ENCODE measurements around the gene ECHS1.
"Not testable (repeated sequence)": the region's sequence is repeated elsewhere in the genome, so short reads cannot be mapped to it uniquely, and the experiment has no call there.

ECHS1 gene

GRCh38 chr10:133373174-133374090 is at the start of gene ECHS1:
TSS of gene ECHS1 (minus strand) at chr10:133373354. CDS start at chr10:133373333, 21 bp downstream.
- DNase-seq: peak; percentile 89 to 91

GRCh38 chr10:133422223-133422806 is 49.2 kb upstream of the ECHS1 start:
- no peak for DNase-seq

DNA sequence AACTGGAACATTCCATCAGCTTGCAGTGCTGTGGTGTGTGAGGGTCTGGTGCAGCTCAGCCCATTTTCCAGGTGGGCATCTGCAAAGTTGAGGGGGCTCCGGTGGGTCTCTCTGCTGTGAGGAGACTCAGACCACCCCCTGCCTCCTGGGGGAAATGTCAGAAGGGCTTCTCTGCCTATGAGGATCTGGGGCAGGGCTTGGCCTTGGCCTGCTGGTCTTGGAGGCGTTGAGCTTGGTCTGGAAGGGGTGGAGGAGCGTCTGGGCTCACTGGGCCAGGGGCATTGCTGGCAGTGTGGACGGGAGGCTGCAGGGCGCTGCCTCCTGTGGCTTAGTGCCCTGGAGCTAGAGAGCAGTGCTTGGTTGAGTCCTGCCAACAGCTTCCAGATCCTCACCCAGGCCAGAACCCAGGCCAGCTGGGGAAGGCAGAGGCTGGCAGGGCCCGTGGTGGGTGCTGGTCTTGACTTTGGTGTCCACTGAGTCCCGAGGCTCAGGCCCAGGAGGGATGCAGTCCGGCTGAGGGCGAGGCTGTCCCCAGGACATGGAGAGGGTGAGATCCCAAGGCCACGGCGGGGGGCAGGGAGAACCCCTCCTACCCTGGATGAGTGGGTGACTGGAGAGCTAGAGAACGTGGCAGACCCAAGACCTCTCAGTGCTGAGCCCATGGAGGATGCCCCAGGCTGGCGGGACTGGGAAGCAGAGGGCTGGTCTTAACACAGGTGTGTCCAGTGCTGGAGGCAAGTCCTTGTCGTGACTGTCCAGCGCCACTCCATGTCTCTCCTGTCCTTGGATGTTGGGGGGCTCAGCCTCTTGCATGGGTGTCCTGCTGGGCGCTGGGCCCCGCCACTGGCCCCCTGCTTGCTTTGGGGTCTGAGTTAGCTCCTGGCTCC is 48.4 kb upstream of the ECHS1 start:
- no peak for DNase-seq

GRCh38 chr10:133420579-133420978 is 47.4 kb upstream of the ECHS1 start:
- no peak for DNase-seq

DNA sequence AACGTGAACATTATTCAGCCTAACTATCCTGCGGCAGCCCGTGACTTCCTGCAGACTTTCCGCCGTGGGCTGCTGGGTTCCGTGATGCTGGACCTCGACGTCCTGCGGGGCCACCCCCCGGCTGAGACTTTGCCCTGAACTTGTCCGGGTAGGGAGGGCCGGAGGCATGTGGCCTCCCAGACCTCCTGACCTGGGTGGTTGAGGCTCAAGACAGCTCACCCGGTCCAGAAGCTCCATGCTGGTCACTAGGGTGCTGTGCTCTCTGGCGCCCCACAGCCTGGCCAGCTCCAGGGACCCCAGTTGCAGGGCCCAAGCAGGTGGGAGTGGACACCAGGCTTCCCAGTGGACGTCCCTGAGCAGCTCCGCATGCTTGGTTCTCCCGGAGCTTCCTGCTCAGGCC is 46.9 kb upstream of the ECHS1 start:
- DNase-seq: no peak

DNA sequence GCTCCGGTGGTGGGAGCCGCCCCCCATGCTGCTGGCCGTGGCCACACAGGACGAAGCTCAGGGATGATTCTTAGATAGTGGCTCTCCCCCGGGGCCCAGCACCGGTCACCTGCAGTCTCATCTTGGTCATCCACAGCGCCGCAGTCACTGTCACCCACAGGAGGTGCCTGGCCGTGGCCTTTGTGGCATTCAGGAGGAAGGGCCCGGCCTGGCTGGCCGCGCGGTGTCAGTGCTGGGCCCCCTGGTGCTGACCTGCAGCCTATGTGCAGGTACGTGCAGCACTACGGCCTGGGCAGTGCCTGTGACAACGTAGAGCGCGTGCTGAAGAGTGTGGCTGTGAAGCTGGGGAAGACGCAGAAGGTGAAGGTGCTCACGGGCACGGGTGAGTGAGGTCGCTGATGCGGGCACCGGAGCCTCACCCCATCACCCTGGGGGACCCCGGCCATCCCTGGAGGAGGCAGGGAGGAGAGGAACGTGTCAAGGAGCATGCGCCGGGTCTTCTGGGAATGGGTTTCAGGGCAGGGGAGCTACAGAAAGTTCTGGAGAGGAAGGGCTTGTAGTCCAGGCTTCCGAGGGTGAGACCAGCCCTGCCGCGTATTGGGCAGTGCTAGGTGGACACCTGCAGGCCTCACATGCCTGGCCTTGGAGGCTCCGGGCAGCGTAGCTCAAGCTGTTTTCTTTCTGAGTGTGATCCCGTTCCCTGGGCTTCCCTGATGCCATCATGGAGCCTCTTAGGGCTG is 46.2 kb upstream of the ECHS1 start:
- no peak for DNase-seq

- no peak for DNase-seq
Observed at GRCh38 chr10:133418289-133418993, 45.3 kb upstream of the ECHS1 start.

GRCh38 chr10:133415752-133416151 is 42.6 kb upstream of the ECHS1 start:
- no peak for DNase-seq

- not testable (repeated sequence) for DNase-seq
Observed at GRCh38 chr10:133414401-133414800, 41.2 kb upstream of the ECHS1 start.

DNA sequence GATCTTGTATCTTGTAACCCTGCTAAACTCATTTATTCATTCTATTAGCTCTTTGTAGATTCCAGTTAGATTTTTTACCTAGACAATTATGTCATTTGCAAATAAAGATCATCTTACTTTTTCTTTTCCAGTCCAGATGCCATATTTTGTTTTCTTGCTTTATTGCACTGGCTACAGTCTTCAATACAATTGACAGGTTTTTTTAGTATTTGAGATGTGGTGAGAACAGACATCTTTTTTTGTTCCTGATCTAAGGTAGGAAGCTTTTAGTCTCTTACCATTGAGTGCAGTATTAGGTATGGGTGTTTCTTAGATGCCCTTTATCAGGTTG is 39.2 kb upstream of the ECHS1 start:
- no peak for DNase-seq

- DNase-seq: no peak
Observed at GRCh38 chr10:133411523-133412380, 38.6 kb upstream of the ECHS1 start.

DNA sequence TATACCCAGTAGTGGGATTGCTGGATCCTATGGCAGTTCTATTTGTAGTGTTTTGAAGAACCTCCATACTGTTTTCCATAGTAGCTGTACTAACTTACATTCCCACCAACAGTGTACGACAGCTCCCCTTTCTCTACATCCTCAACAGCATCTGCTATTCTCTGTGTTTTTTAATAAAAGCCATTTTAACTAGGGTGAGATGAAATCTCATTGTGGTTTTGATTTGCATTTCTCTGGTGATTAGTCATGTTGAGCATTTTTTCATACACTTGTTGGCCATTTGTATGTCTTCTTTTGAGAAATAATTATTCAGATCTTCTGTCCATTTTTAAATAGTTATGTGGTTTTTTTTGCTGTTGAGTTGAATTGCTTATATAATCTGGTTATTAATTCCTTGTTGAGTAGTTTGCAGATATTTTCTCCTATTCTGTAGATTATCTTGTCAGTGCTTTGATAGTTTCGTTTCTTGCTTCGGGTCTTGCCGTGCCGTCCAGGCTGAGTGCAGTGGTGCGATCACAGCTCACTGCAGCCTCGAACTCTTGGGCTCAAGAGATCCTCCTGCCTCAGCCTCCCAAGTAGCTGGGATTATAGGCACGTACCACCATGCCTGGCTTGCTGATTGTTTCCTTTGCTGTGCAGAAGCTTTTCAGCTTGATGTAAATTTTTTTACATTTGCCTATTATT is 32.8 kb upstream of the ECHS1 start:
- no peak for DNase-seq

DNA sequence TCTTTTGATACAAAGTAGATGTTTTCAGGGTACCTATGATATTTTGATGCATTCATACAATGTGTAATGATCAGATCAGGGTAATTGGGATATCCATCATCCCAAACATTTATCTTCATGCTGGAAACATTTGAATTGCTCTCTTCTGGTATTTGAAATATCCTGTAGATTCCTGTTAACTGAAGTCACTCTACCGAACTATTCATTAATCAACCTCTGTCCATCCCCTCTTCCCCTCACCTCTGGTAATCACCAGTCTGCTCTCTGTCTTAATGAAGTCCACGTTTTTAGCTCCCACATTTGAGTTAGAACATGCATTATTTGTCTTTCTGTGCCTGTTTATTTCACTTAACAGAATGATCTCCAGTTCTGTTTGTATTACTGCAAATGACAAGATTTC is 32.1 kb upstream of the ECHS1 start:
- no peak for DNase-seq

- no peak for DNase-seq
Observed at GRCh38 chr10:133403784-133404183, 30.6 kb upstream of the ECHS1 start.

GRCh38 chr10:133403359-133403758 is 30.2 kb upstream of the ECHS1 start:
- DNase-seq: no peak

DNA sequence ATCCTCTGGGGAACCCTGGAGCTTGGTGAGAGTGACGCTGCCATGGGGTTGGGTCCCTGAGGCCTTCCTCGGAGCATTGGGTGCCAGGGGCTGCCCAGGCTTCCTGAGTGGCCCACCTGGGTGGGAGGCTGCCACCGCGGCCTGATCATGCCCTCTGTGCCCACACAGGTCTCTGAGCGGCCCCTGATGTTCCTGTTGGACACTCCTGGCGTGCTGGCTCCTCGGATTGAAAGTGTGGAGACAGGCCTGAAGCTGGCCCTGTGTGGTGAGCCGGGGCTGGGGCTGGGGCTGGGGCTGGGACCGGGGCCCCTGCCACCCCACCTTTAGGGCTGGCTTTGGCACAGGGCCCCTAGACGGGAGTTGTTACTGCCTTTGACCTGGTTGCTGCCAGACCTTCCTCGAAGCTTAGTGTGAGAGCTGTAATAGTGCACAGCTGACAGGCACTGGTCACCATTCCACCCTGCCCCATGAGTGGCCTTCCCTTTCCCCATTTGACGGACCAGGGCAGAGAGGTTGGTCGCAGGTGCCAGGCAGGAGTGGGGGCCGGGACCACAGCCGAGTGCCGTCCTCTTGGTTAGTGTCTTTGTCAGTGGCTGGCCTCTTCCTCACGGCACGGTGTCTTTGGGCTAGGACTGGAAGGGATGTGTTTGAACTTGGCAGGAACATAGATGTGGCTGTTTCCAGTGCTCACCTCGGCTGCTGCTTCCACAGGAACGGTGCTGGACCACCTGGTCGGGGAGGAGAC is 29.0 kb upstream of the ECHS1 start:
- no peak for DNase-seq

DNA sequence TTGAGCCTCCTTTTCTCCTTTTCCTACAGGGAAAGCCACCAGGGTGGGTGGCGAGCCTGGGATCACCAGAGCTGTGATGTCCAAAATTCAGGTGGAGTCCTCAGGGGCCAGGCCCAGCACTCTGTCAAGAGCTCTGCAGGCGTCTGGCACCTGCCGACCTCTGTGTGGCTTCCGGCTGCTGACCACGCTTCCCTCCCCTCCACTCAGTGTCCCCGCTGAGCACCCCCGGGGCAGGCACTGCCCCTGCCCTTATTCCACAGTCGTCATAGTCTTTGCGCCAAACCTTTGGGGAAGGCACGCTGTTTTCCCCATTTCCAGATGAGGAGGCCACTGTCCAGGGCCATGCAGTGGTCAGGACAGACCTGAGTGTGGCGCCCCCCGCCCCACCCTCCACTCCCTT is 28.3 kb upstream of the ECHS1 start:
- DNase-seq: no peak

DNA sequence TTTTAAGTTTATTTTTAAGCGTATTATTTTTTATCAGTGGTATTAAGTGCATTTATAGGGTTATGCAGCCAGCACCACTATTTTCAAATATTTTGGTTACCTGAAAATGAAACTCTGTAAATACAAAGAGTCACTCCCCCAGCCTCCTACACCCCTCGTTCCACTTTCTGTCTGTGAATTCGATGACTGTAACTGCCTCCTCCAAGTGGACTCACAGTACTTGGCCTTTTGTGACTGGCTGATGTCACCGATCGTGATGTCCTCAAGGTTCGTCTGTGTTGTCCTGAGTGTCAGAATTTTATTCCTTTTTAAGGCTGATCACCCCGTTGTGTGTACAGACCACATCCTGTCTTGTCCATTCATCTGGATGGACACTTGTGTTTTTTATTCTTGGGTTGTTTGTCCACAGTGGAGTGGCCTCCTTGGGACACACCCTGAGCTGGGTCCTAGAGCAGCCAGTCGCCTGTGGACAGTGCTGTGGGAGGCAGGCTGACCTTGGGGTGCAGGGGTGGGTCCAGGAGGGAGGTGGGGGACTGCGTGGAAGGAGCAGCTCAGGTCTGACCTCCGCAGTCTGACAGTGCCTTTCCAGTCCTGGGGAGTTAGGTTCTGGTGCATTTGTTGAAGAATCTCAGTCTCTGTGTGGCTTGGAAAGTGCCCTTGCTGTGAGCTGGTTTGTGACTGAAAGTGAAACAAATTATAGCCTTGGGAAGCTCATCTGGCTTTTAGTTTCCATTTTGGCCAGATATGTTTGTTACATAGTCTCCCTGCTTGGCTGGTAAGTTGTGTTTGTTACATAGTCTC is 27.7 kb upstream of the ECHS1 start:
- DNase-seq: no peak

- DNase-seq: no peak
Observed at GRCh38 chr10:133399123-133399601, 26.0 kb upstream of the ECHS1 start.
